Stimulated activated CD4-positive, alpha-beta T cell treated with anti-CD3 and anti-CD28 coated beads, Interleukin-2, amount 100 ng/mL, for 4 hours (primary cell): ENCODE results near the gene SMIM7.
"Not testable (repeated sequence)": the region's sequence is repeated elsewhere in the genome, so short reads cannot be mapped to it uniquely, and the experiment has no call there.

Experiments
- DNase-seq: peaks from one replicate; pipeline ENCODE4 v3.0.0-alpha.2; 2020; ENCODE audit warnings: low read depth

SMIM7 gene

GRCh38 chr19:16654627-16655026 lies 5.3 kb downstream of the SMIM7 start:
- DNase-seq, result no peak

DNA sequence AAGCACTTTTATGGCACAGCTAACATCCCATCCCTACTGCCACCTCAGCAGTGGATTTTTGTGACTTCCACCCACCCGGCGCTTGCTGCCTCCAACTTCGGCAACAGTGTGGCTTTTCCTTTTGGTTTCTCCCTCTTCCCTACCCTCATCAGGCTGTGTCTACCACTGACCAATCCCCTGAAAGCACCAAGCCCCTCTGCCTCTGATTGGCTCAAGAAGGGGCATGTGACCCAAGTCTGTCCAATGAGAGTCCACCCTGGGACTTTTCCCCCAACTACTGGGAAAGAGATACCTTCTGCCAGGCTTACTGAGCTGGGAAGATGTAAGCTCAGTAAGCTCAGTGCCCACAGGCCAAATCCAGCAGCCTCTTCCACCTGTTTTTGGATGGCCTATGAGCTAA lies 5.8 kb downstream of the SMIM7 start:
- no peak for DNase-seq

DNA sequence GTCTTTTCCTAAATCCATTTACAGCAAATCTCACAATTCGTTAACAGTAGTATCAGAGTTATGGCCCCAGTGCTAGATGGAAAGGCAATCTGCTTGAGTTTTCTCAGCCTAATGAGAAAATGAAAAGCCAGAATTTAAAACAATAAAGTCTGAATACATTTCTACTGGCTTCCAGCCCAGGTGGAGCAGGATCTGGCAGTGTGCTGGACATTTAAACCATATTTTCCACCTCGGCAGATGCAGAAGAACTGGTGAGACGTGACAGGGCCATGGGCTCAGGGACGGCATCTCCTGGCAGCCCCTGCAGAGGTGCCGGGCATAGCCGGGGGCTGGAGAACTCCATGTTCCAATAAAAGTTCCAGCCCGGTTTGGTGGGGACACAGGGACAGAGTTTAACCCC lies 7.1 kb downstream of the SMIM7 start:
- no peak for DNase-seq

GRCh38 chr19:16651421-16652188 lies 8.3 kb downstream of the SMIM7 start:
- DNase-seq, result not testable (repeated sequence)

DNA sequence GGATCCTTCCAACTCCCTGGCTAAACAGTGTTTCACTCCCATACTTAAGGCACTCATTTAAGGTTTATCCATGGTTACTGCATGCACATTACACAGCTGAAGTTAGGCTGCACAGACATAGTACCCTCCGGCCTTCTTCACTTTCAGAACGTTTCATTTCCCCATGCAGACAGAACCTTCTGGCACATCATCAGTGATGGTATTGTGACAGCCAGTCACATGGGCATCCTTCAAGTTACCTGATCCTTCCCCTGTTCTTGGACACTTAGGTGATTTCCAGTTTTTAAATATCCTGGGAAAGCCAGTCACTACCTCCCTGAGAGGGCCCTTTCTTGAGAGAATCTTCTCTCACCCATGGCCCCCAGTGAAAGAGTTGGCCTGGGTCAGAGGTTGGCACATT lies 9.1 kb downstream of the SMIM7 start:
- DNase-seq, result no peak

GRCh38 chr19:16649734-16650133 lies 10.2 kb downstream of the SMIM7 start:
- no peak for DNase-seq

- no peak for DNase-seq
Observed at GRCh38 chr19:16645140-16645539, 14.8 kb downstream of the SMIM7 start.

- no peak for DNase-seq
Observed at GRCh38 chr19:16641695-16642094, 18.2 kb downstream of the SMIM7 start.

GRCh38 chr19:16640951-16641350 lies 19.0 kb downstream of the SMIM7 start:
- no peak for DNase-seq

DNA sequence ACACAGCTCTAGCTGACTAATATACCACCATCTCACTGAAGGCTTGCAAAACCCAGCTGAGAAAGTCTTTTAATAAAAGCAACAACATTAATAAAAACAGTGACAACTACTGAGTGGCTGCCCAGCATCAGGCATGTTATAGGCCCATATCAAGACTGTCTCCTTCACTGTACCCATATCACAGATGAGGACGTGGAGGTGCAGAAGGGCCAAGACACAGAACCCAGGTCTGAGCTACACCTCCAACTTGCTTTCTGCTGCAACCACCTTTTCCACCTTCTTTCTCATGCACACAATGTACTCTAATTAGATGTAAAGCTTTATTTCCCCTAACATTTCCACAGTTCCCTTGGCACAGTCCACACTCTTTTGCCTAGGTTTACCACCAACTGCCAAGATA lies 21.3 kb downstream of the SMIM7 start:
- no peak for DNase-seq

DNA sequence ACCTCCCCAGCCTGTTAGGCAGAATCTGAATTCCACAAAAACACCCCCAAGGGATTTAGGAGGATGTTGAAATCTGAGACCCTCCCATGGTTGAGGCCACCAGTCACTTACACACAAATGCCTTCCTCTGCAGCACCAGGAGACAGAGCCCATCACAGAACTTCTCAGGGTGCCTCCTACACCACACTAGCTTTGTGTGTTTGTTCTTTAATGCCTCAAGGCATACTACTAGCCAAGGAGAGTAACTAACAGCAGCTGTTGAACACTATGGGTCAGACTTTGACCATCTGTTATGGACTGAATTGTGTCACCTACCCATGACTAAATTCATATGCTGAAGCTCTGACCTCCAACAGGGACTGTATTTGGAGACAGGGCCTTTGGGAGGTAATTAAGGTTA lies 22.4 kb downstream of the SMIM7 start:
- no peak for DNase-seq

- DNase-seq, result no peak
Observed at GRCh38 chr19:16631465-16631864, 28.5 kb downstream of the SMIM7 start.

DNA sequence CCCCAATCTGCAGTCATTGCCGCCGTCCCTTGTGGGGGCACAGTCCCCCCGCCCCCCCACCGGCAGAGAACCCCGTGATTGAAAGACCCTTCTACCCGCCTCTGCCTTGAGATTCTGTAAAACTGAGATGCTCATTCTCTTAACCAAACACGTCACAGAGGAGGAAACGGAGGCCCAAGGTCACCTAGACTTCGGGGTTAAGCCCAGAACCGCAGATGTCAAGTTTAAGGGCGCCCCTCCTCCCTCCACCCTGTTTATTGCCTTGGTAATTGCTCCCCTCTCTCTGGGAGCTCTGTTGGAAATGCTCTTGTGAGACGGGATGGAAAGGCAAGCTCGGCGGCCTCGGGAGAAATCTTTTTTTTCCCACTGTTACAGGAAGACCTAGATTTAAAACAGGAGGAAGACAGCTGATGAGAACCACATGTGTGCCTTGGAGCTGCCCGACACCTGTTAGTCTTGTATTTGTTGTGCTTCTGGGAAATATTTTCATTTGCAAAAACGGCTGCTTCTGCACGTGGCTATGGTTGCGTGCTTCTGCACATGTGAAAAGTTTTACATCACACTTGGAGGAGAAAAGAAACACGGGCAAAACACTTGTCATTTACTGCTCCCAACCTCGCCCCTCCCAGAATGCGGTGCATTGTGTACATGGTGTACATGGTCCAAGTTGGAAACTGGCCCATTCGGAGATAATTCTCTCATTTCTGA lies 30.8 kb downstream of the SMIM7 start:
- no peak for DNase-seq

GRCh38 chr19:16628183-16628983 lies 31.6 kb downstream of the SMIM7 start, which contains the start of gene MED26:
TSS of gene MED26 (minus strand) at chr19:16628204. CDS start at chr19:16627943, 261 bp downstream.
- DNase-seq, result peak; percentile 91

DNA sequence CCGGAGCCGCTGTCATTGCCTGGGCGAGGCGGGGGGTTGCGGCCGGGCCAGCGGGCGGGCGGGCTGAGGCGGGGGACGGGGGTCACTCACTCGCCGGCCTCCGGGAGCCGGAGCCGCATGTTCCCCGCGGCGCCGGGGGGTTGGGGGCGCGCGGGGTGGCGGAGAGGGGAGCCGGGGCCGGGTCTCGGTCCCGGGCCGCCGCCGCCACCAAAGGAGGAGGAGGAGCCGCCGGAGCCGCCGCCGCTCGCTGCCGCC lies 32.1 kb downstream of the SMIM7 start:
- DNase-seq, result no peak

DNA sequence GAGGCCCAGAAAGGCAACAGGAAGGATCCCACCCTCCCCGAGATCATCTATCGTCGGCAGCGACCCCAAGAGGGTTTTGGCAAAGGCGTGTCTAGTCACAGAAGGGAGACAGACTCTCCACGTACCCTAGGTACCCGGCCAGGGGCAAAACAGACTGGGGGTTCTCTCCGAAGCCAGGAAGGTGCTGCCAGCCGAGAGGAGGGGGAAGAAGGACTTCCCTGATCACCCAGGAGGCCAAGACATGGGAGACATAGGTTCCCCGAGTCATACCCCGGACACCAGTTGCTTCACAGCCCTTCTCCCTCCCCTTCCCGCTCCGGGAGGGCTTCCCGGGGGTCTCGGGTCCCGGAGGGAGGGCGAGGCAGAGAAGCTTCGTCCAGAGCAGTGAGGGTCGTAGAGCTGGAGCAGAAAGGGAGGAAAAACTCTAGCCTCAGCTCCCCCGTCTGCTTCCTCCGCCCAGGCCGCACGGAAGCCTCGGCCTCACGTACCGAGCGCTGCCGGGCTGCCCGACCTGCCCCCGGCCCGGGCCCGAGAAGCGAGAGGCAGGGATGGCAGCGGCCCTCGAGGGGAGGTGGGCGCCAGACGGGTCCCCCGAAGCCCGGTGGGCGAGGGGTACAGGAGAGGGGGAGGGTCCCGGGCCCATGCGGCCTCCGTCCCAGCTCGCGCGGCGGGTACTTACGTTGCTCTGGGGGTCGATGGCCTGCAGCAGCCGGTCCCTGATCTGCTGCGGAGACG lies 32.6 kb downstream of the SMIM7 start:
- DNase-seq, result no peak

GRCh38 chr19:16626796-16627192 lies 33.1 kb downstream of the SMIM7 start:
- DNase-seq, result no peak

DNA sequence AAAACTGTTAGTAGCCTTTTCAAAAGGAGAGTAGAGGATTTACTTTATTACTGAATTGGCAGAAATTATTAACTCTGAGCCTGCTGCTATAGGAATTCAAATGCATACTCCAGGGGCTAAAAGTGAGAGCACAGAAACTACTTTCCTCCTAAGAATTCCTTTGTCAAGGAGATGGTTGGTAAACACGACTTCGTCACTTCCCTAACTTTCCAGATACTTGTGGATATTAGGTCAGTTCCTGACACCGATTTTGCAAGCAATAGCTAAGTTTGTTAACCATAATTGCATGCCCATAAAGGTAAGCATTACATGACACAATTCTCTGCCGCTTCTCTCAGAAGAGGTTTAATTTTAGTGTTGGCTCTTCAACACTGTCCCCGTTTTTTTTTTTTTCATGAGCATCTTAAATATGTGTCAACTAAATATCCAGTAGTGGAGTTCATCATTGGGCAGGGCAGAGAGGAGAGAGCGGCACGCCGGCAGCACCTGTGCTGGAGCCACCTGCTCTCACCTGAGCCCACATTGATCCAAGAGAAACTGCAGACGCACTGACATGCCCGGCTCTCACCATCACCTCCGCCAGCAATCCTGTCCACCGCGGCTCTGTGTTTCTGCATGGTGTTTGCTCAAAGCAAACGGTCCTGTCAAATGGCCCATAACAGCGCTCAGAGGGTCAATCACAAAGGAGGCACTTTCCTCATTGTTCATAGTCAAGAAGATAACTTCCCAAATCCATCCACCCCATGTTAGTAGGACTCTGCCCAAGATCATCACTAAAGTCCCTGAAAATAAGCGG lies 34.6 kb downstream of the SMIM7 start:
- DNase-seq, result no peak

GRCh38 chr19:16624236-16624635 lies 35.7 kb downstream of the SMIM7 start:
- DNase-seq, result no peak

DNA sequence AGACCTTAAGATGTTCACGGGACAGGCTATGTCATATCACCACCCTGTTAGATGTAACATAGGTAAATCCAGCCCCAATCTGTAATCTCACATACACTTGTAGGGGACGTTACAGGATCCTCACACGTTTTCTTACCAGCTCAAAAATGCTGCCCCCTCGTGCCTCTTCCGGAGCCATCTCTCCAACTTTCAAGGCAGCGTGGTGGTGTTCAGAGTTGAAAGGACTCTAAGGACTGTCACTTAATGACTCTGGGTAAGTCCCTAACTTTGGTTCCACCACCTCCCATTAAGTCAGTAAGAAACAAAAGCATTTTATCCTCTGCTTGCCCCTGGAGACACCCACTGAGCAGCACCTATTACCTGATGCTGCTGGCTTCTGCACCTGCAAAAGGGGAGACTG lies 36.4 kb downstream of the SMIM7 start:
- no peak for DNase-seq

- DNase-seq, result no peak
Observed at GRCh38 chr19:16623066-16623465, 36.9 kb downstream of the SMIM7 start.
